ENCODE measurements around the gene COA3.

- no peak for TF ChIP-seq EZH2 (IDR thresholded peaks at IDR 0.05; ENCODE audit: low read length)
- TF ChIP-seq, protein P1, sequence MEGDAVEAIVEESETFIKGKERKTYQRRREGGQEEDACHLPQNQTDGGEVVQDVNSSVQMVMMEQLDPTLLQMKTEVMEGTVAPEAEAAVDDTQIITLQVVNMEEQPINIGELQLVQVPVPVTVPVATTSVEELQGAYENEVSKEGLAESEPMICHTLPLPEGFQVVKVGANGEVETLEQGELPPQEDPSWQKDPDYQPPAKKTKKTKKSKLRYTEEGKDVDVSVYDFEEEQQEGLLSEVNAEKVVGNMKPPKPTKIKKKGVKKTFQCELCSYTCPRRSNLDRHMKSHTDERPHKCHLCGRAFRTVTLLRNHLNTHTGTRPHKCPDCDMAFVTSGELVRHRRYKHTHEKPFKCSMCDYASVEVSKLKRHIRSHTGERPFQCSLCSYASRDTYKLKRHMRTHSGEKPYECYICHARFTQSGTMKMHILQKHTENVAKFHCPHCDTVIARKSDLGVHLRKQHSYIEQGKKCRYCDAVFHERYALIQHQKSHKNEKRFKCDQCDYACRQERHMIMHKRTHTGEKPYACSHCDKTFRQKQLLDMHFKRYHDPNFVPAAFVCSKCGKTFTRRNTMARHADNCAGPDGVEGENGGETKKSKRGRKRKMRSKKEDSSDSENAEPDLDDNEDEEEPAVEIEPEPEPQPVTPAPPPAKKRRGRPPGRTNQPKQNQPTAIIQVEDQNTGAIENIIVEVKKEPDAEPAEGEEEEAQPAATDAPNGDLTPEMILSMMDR (optimal IDR thresholded peaks at IDR 0.05 in 1 of 3, IDR thresholded peaks at IDR 0.05 in 1 of 3, conservative IDR thresholded peaks at IDR 0.05 in 1 of 3; ENCODE audit: extremely low read depth in 1 of 3, insufficient read depth in 2 of 3, low read length in 3 of 3) = no peak
These were observed 15.3 kb downstream of the COA3 start for GRCh38 chr17:42783062-42783790.

Data from keratinocyte (primary cell).